ENCODE measurements around the gene PVR.
"Not testable (repeated sequence)": the region's sequence is repeated elsewhere in the genome, so short reads cannot be mapped to it uniquely, and the experiment has no call there.

Gene PVR

DNA sequence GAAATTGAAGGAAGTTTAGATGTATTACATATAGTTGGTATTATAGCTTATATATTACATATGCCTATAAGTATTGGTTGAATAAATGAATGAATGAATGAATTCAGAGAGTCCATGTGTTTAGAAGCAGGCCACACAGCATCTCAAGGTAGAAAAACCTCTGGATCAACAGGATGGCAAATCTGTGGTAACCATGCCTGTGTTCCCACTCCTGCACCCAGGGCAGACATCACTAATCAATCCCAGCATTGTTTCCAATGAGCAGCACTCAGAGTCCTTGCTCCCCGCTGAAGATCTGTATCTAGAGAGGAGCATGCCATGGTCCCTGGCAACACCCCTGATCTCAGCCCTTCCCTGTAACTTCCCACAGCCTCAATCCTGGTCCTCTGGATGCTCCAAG lies 28.5 kb downstream of the PVR start:
- DNase-seq (ENCODE audit: low read depth), result no peak

GRCh38 chr19:44673510-44673909 lies 29.8 kb downstream of the PVR start:
- no peak for DNase-seq (ENCODE audit: low read depth)

DNA sequence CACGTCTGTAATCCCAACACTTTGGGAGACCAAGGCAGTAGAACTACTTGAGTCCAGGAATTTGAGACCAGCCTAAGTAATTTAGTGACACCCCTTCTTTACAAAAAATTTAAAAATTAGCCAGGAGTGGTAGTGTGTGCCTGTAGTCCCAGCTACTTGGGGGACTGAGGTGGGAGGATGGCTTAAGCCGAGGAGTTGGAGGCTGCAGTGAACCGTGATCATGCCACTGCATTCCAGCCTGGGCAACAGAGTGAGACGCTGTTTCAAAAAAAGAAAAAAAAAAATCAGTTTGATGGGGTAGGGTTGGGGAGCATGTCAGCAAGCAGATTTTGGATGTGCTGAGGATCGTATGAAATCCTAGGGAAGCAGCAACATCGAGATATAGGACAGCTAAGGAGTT lies 31.8 kb downstream of the PVR start:
- DNase-seq (ENCODE audit: low read depth), result no peak

GRCh38 chr19:44677019-44677811 lies 33.5 kb downstream of the PVR start:
- no peak for DNase-seq (ENCODE audit: low read depth)

DNA sequence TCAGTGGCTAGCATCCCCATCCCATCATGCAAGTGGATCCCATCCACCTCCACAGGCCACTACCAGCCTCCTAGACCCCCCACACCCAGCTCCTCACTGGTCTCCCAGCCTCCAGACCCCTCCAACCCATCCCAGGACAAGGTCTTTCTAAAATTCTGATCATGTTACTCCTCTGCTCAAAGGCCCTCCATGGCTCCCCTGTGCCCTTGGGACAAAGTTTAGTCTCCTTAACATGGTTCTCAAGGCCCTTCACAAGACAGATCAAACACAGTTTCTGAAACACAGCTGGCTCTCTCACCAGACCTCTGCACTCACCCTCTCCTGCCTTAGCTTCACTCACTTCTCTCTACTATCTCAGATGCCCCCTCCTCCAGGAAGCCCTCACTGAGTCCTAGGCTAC lies 36.8 kb downstream of the PVR start:
- no peak for DNase-seq (ENCODE audit: low read depth)

DNA sequence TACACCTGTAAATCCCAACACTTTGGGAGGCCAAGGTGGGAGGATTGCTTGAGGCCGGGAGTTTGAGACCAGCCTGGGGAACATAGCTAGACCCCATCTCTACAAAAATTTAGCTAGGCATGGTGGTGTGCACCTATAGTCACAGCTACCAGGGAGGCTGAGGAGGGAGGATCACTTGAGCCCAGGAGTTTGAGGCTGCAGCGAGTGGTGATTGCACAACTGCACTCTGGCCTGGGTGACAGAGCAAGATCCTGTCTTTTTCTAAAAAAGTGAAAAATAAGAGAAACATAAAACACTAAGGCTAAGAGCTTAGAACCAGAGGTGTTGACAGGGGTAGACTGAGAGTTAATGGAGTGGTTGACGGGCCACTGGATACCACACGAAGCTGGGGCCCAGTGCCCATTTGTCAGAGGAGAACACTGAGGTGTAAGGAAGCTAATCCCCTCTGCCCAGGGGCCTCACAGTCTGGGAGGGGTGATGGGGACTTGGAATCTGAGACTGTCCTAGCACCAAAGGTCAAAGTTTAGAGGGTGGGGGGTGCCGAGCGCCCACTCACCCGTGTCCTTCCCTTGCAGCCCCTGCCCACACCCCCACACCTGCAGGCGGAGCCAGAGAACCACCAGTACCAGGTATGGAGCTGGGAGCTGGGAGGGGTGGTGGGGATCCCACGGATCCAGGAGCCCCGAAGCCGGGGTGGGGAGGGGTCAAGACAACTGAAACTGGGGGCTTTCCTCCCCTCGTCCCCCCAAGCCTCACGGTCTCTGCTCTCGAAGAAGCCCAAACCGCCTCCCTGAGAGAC lies 38.5 kb downstream of the PVR start:
- no peak for DNase-seq (ENCODE audit: low read depth)

DNA sequence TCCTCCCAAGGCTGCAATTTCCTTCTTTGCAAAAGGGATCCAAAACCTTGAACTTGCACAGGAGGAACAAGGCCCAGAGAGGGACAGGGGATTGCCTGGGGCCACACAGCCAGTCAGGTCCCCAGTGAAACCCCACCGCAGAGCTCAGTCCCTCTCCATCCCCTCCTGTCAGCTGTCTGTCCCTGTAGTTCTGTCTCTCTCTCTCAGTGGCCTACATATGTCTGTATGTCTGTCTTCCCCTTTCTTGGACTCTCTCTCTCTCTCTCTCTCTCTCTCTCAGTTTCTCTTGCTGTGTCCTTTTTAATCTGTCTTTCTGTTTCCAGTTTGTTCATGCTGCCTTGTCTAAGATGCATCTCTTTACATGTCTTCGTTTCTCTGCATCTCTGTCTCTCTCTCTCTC lies 39.1 kb downstream of the PVR start:
- no peak for DNase-seq (ENCODE audit: low read depth)

DNA sequence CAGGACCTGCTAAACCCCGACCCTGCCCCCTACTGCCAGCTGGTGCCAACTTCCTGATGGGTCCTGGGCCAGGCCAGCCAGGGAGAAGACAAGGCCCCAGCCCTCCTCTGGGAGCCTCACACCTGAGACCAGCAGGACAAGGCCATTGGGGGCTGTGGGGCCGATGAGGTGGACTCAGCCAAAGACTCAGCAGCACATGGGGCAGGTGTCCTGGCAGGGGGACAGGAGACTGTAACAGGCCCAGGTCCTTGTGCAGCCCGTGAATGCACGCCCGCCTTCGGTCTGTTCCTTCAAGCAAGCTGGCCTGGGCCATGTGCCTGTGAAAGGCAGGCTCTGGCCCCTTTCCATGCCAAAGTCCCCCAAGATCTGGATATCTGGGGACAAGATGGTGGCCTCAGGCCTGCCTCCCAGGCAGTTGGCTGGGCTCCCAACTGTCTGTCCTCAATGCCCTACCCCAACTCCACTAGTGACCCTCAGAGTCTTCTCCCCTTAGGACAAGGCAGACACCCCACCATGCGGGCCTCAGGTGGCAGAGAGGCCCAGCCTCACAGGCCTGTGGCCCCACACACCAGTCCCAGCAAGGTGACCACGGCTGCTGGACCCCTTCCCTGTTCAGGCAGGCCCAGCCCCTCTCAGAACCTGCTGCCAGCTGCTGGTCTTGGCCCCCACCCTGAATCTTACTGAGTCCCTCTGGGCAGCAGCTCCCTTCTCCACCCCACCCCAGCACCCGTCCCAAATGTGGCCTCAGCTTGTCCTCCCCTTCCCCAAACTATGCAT lies 39.9 kb downstream of the PVR start:
- no peak for DNase-seq (ENCODE audit: low read depth)

- DNase-seq (ENCODE audit: low read depth), result not testable (repeated sequence)
These were observed 40.7 kb downstream of the PVR start for GRCh38 chr19:44684396-44684795.

DNA sequence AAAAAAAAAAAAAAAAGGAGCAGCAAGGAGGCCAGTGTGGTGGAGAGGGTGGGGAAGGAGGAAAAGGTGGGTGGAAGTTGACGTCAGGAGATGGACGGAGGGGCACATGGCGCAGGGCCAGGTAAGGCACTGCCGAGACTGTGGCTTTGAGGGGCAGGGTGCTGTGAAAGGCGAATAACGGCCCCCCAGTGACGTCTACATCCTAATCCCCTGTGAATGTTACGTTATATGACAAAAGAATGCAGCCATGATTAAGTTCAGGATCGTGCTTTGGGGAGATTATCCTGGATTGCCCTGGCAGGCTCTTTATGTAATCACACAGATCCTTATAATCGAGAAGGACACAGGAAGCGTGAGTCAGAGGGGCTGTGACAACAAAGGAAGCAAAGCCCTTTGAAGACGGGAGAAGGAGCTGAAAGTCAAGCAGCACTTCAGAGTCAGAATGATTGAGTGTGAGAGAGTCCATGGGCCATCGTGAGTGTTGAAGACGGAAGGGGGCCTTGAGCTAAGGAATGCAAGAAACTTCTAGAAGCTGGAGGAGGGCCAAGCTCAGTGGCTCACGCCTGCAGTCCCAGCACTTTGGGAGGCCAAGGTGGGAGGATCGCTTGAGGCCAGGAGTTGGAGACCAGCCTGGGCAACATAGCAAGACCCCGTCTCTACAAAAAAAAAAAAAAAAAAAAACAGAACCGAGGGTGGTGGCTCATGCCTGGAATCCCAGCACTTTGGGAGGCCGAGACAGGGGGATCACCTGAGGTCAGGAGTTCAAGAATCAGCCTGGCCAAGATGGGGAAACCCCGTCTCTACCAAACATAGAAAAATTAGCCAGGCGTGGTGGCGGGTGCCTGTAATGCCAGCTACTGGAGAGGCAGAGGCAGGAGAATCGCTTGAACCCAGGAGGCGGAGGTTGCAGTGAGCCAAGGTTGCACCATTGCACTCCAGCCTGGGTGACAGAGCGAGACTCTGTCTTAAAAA lies 41.5 kb downstream of the PVR start:
- no peak for DNase-seq (ENCODE audit: low read depth)

DNA sequence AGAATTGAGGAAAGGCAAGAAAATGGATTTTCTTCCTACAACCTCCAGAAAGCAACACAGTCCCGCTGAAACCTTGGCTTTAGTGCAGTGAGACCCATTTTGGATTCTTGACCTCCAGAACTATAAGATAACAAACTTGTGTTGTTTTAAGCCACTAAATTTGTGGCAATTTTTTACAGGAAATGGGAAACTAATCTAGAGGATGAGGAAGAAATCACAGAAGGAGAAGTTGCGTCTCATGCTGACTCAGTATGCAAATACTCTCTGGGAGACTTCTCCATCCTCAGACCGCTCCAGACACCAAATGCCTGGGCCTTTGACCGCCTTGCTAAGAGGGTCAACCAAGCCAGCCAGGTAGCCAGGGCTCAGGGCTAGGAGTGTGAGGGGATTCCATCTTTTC lies 42.2 kb downstream of the PVR start:
- no peak for DNase-seq (ENCODE audit: low read depth)

DNA sequence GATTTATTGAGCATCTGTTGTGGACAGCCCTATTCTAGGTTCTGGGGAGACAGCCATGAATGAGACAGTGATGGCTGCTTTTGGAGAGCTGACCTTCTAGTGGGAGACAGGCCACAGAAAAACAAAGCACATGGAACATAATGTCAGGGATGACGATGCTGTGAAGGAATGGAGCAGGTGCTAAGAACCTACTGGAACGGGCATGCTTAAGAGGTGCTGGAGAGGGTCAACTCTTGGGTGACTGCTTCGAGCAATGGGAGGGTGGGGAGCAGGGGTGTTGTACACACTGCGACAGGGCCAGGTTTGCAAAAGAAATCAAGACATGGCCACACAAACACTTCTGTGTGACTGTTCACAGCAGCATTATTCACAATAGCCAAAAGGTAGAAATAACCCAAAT lies 43.2 kb downstream of the PVR start:
- DNase-seq (ENCODE audit: low read depth), result no peak

DNA sequence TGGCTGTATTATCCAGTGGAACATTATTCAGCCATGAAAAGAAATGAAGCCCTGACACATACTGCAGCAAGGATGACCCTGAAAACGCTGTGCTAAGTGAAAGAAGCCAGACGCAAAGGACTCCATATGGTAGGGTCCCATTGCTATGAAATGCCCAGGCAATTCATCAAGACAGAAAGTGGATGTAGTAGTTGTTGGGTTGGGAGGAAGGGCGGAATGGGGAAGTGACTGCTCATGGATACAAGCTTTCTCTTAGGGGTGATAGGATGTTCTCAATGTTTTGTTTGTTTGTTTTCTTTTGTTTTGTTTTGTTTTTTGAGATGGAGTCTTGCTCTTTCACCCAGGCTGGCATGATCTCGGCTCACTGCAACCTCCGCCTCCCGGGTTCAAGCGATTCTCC lies 44.2 kb downstream of the PVR start:
- DNase-seq (ENCODE audit: low read depth), result no peak

DNA sequence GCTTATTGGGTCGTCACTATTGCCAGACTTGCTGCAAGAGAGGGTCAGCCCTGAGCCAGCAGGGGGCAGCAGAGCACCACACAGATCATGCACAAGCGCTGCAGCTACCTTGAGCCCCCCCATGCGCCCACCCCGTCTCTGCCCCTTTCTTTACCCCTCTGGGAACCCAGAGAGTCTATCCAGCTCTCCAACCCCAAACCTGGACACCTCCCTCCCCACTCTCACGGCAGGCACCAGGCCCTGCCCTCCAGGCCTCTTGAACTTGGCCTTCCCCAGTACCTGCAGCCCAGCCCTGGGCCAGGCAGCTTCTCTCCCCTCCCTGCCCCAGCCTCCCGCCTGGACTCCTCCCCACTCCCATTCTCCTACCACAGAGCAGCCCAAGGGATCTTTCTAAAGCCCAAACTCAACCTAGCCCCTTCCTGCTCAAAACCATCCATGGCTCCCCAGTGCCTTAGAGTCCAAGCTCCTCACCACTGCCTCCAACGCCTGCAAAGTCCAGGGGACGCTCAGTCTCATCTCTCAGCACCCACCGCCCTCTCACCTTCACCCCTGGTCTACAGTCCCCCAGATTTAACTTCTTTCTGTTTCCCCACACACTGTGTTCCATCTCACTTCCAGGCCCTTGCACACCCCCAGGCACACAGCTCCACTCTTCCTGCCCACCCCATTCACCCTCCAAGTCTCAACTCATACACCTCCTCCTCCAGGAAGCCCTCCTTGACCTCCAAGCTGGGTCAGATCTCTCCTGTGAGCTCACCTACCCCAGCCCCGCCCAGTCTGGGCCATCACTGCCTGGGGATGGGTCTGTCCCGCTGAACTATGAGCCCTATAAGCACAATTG lies 45.8 kb downstream of the PVR start:
- DNase-seq (ENCODE audit: low read depth), result peak; percentile 65

- no peak for DNase-seq (ENCODE audit: low read depth)
These were observed 46.4 kb downstream of the PVR start for GRCh38 chr19:44690131-44690440.

- no peak for DNase-seq (ENCODE audit: low read depth)
These were observed 48.6 kb downstream of the PVR start for GRCh38 chr19:44692379-44692721.

DNA sequence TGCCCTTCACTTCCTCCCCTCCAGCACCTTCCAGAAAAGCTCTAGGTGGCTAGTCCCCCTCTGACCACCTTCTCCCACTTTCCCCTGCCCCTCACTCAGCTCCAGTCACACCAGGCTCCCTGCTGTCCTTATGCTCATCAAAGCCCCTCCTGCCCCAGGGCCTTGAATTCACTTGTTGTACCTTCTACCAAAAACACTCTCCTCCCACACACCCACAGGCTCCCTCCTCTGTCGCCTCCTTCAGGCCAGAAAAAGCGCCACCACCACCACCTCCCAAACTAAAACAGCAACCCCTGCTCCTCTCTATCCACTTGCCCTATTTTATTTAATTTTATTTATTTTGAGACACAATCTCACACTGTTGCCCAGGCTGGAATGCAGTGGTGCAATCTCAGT lies 50.5 kb downstream of the PVR start:
- DNase-seq (ENCODE audit: low read depth), result no peak

DNA sequence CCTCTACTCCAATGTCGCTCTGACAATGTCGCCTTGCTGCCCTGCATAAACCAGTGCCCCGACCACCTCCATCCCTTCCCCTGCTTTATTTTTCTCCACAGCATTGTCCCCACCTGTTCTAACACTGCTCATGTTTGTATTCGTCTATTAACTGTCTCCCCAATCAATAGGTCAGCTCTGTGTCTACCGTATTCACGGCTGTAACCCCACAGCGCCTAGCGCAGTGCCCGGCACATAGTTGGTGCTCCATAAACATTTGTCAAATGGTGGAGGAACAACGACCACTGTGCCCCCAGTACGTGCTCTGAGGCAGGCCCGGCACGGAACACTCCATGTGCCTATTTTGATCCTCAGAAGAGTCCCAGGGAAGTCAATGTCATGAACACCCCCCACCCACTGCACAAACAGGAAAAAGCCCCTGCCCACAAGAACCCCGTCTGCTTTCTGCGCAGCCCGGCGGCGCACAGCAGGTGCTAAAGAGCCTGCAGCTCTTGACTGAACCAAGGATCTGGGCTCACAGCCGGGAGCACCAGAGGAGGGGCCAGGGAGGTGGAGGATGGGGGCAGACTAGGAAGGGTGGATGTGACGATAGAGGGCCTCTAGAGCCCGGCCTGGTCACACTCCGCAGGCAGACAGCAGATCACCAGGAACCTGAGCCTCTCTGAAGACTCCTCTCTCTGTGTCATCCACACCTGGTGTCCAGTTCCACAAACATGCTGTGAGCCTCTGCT lies 53.4 kb downstream of the PVR start:
- no peak for DNase-seq (ENCODE audit: low read depth)

DNA sequence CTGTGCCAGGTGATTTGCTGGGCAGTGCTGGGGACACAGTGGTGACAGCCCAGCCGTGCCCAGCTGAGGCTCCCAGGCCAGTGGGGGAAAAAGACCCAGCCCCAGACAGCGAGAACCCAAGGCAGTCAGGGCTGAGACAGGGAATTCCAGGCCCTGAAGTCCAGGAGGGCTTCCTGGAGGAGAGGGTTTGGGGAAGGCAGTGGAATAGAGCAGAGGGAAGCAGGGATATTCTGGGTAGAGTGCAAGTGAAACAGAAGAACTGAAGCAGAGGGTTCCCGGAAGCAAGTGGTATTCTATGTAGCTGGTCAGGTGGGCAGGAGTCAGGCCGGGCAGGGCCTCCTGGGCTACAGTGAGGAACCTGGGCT lies 53.9 kb downstream of the PVR start:
- no peak for DNase-seq (ENCODE audit: low read depth)

- no peak for DNase-seq (ENCODE audit: low read depth)
These were observed 54.9 kb downstream of the PVR start, which contains the start of gene CEACAM16 for GRCh38 chr19:44698492-44699201. TSS of gene CEACAM16 (plus strand) at chr19:44699151. CDS start at chr19:44701457, 2,306 bp downstream.

All from CMK (cell line).